Activated gamma-delta T cell treated with anti-CD3 and anti-CD28 coated beads, Interleukin-2, amount 50 U/mL, for 16 hours (primary cell): ENCODE data around the gene ACLY.
"Not testable (repeated sequence)": the region's sequence is repeated elsewhere in the genome, so short reads cannot be mapped to it uniquely, and the experiment has no call there.

ENCODE experiments used
- DNase-seq: peaks from one replicate; pipeline ENCODE4 v3.0.0-alpha.2; 2020; ENCODE audit warnings: low read depth

Gene ACLY

GRCh38 chr17:41939693-41940090 is 20.9 kb upstream of the ACLY start:
- DNase-seq, result no peak

GRCh38 chr17:41939044-41939692 is 20.4 kb upstream of the ACLY start:
- DNase-seq, result no peak

GRCh38 chr17:41937970-41938954 is 19.5 kb upstream of the ACLY start:
- no peak for DNase-seq

- DNase-seq, result no peak
These were observed 16.9 kb upstream of the ACLY start for GRCh38 chr17:41935641-41936040.

- no peak for DNase-seq
These were observed 14.2 kb upstream of the ACLY start for GRCh38 chr17:41932816-41933389.

GRCh38 chr17:41931715-41932114 is 13.0 kb upstream of the ACLY start:
- not testable (repeated sequence) for DNase-seq

- DNase-seq, result not testable (repeated sequence)
These were observed 12.0 kb upstream of the ACLY start for GRCh38 chr17:41930833-41931156.

GRCh38 chr17:41930009-41930832 is 11.5 kb upstream of the ACLY start, which contains the start of gene ODAD4:
Gene ODAD4, plus strand, starts transcription at chr17:41930617. Its CDS starts 107 bp downstream, at chr17:41930724.
- DNase-seq, result peak; percentile 93

- DNase-seq, result no peak
These were observed 10.0 kb upstream of the ACLY start for GRCh38 chr17:41928693-41929251.

- DNase-seq, result no peak
These were observed 7.3 kb upstream of the ACLY start for GRCh38 chr17:41925991-41926590.

- DNase-seq, result no peak
These were observed 1.8 kb upstream of the ACLY start for GRCh38 chr17:41920580-41920955.

- DNase-seq, result no peak
These were observed 1.3 kb upstream of the ACLY start for GRCh38 chr17:41919840-41920579.

GRCh38 chr17:41919165-41919817 is 540 bp upstream of the ACLY start:
- DNase-seq, result no peak

- peak; percentile 4 for DNase-seq
These were observed 955 bp downstream of the ACLY start for GRCh38 chr17:41917679-41918313.

- no peak for DNase-seq
These were observed 1.6 kb downstream of the ACLY start for GRCh38 chr17:41917192-41917591.

- no peak for DNase-seq
These were observed 3.2 kb downstream of the ACLY start for GRCh38 chr17:41915566-41915965.

- DNase-seq, result no peak
These were observed 3.7 kb downstream of the ACLY start for GRCh38 chr17:41915020-41915419.

- no peak for DNase-seq
These were observed 4.4 kb downstream of the ACLY start for GRCh38 chr17:41914358-41914766.

- no peak for DNase-seq
These were observed 5.0 kb downstream of the ACLY start for GRCh38 chr17:41913798-41914197.

GRCh38 chr17:41912925-41913324 is 5.8 kb downstream of the ACLY start:
- no peak for DNase-seq
